Ishikawa (cell line): ENCODE data around the gene OR2F1.

ENCODE experiments used
- CEBPB ChIP-seq: IDR thresholded peaks from 2 replicates; pipeline ENCODE4 v1.6.1; 2012
- CREB1 ChIP-seq: IDR thresholded peaks from 2 replicates; pipeline ENCODE4 v1.6.1; 2012; ENCODE audit warnings: low read depth
- EP300 ChIP-seq: IDR thresholded peaks from 2 replicates; pipeline ENCODE4 v1.6.1; 2012; ENCODE audit warnings: borderline replicate concordance
- FOXM1 ChIP-seq: IDR thresholded peaks from 2 replicates; pipeline ENCODE4 v1.6.1; 2012; ENCODE audit warnings: low read depth, borderline replicate concordance
- MAX ChIP-seq: IDR thresholded peaks from 2 replicates; pipeline ENCODE4 v1.6.1; 2012
- RAD21 ChIP-seq: IDR thresholded peaks from 2 replicates; pipeline ENCODE4 v1.6.1; 2012; ENCODE audit warnings: low read depth
- REST ChIP-seq: IDR thresholded peaks from 2 replicates; pipeline ENCODE4 v1.6.1; 2012; ENCODE audit warnings: low read depth, mild to moderate bottlenecking
- TCF12 ChIP-seq: IDR thresholded peaks from 2 replicates; pipeline ENCODE4 v1.6.1; 2012; ENCODE audit warnings: low read depth
- TEAD4 ChIP-seq: IDR thresholded peaks from 2 replicates; pipeline ENCODE4 v1.6.1; 2012
- USF1 ChIP-seq: IDR thresholded peaks from 2 replicates; pipeline ENCODE4 v1.6.1; 2012
- YY1 ChIP-seq: IDR thresholded peaks from 2 replicates; pipeline ENCODE4 v1.6.1; 2012; ENCODE audit warnings: low read depth

GRCh38 chr7:143965280-143965679 lies 10.6 kb downstream of the OR2F1 start:
- TF ChIP-seq CREB1 (no peak), RAD21 (no peak), EP300 (no peak), TEAD4 (no peak), YY1 (no peak), MAX (no peak), CEBPB (no peak), REST (no peak), FOXM1 (no peak), TCF12 (no peak), USF1 (no peak)
